AG04449 (cell line): ENCODE measurements around the gene RUNX1.

Source experiments
- CTCF ChIA-PET: fragments of 350-600 bp; formaldehyde crosslinking; extraction: SDS; loops from one replicate; lab custom pipeline; 2021; ENCODE audit warnings: antibody characterized with exemption; lab: Yijun Ruan, JAX
- POLR2A ChIA-PET: fragments of 400-600, 350-600 bp; formaldehyde crosslinking; extraction: SDS; loops from one replicate; lab custom pipeline; 2020; ENCODE audit warnings: antibody characterized with exemption, inconsistent platforms; lab: Yijun Ruan, JAX
- DNase-seq: peaks from one replicate; pipeline ENCODE4 v3.0.0-alpha.2; 2010; ENCODE audit warnings: low read depth, low spot score
- H3K4me3 ChIP-seq: 2 replicates; pipeline ENCODE4 v1.5.1; 2011; ENCODE audit warnings: low read depth, mild to moderate bottlenecking, control low read depth, low read length
- TF ChIP-seq, protein P1 (sequence below): IDR thresholded peaks from one replicate; pipeline ENCODE4 v1.5.1; 2011; ENCODE audit warnings: mild to moderate bottlenecking, moderate library complexity, low read length, control low read depth, inconsistent platforms; ENCODE audit not compliant: insufficient read depth; ENCODE audit errors: missing control alignments

Gene RUNX1

DNA sequence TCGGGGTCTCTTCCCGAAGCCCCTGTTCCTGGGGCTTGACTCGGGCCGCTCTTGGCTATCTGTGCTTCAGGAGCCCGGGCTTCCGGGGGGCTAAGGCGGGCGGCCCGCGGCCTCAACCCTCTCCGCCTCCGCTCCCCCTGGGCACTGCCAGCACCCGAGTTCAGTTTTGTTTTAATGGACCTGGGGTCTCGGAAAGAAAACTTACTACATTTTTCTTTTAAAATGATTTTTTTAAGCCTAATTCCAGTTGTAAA, 158.7 kb downstream of the RUNX1 start:
- ChIA-PET POLR2A (interaction anchor here (0.6 to 2.4 kb wide), 13 partner anchors 25 to 1047 kb away, joined by 3 to 12 read pairs (median 5); no protein-coding TSS in a partner anchor), CTCF (interaction anchor here (0.6 to 3.1 kb wide), 29 partner anchors 12 to 1554 kb away, joined by 3 to 21 read pairs (median 4); no protein-coding TSS in a partner anchor)
- peak overlapping the region; percentile 83 for H3K4me3 ChIP-seq
- DNase-seq = no peak
- TF ChIP-seq, protein P1, sequence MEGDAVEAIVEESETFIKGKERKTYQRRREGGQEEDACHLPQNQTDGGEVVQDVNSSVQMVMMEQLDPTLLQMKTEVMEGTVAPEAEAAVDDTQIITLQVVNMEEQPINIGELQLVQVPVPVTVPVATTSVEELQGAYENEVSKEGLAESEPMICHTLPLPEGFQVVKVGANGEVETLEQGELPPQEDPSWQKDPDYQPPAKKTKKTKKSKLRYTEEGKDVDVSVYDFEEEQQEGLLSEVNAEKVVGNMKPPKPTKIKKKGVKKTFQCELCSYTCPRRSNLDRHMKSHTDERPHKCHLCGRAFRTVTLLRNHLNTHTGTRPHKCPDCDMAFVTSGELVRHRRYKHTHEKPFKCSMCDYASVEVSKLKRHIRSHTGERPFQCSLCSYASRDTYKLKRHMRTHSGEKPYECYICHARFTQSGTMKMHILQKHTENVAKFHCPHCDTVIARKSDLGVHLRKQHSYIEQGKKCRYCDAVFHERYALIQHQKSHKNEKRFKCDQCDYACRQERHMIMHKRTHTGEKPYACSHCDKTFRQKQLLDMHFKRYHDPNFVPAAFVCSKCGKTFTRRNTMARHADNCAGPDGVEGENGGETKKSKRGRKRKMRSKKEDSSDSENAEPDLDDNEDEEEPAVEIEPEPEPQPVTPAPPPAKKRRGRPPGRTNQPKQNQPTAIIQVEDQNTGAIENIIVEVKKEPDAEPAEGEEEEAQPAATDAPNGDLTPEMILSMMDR = no peak

DNA sequence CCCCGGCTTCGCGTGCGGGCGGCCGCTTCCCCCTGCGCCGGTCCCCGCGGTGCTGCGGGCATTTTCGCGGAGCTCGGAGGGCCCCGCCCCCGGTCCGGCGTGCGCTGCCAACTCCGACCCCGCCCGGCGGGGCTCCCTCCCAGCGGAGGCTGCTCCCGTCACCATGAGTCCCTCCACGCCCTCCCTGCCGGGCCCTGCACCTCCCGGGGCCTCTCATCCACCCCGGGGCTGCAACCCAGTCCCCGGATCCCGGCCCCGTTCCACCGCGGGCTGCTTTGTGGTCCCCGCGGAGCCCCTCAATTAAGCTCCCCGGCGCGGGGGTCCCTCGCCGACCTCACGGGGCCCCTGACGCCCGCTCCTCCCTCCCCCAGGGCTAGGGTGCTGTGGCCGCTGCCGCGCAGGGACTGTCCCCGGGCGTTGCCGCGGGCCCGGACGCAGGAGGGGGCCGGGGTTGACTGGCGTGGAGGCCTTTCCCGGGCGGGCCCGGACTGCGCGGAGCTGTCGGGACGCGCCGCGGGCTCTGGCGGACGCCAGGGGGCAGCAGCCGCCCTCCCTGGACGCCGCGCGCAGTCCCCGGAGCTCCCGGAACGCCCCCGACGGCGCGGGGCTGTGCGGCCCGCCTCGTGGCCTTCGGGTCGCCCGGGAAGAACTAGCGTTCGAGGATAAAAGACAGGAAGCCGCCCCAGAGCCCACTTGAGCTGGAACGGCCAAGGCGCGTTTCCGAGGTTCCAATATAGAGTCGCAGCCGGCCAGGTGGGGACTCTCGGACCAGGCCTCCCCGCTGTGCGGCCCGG, 159.2 kb downstream of the RUNX1 start:
- ChIA-PET CTCF (interaction anchor here (0.6 to 3.1 kb wide), 36 partner anchors 13 to 1553 kb away, joined by 3 to 21 read pairs (median 4); no protein-coding TSS in a partner anchor), POLR2A (interaction anchor here (0.6 to 2.5 kb wide), 24 partner anchors 18 to 1048 kb away, joined by 3 to 13 read pairs (median 4); no protein-coding TSS in a partner anchor)
- DNase-seq = no peak
- TF ChIP-seq, protein P1 = peak; percentile 72
- H3K4me3 ChIP-seq = peak overlapping the region; percentile 83

DNA sequence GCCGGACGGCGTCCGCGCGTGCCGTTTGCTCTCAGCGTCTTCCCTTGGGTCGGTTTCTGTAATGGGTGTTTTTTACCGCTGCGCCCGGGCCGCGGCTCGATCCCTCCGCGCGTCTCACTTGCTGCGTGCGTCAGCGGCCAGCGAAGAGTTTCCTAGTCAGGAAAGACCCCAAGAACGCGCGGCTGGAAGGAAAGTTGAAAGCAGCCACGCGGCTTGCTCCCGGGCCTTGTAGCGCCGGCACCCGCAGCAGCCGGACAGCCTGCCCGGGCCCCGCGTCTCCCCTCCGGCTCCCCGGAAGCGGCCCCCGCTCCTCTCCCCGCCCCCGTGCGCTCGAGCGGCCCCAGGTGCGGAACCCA, 159.8 kb downstream of the RUNX1 start:
- POLR2A ChIA-PET = interaction anchor here (0.6 to 2.5 kb wide), 20 partner anchors 19 to 950 kb away, joined by 3 to 13 read pairs (median 4); no protein-coding TSS in a partner anchor
- H3K4me3 ChIP-seq = peak overlapping the region; percentile 83
- DNase-seq = no peak
- CTCF ChIA-PET = interaction anchor here (0.8 to 3.1 kb wide), 29 partner anchors 13 to 1140 kb away, joined by 3 to 21 read pairs (median 4); no protein-coding TSS in a partner anchor
- TF ChIP-seq, protein P1 = no peak

DNA sequence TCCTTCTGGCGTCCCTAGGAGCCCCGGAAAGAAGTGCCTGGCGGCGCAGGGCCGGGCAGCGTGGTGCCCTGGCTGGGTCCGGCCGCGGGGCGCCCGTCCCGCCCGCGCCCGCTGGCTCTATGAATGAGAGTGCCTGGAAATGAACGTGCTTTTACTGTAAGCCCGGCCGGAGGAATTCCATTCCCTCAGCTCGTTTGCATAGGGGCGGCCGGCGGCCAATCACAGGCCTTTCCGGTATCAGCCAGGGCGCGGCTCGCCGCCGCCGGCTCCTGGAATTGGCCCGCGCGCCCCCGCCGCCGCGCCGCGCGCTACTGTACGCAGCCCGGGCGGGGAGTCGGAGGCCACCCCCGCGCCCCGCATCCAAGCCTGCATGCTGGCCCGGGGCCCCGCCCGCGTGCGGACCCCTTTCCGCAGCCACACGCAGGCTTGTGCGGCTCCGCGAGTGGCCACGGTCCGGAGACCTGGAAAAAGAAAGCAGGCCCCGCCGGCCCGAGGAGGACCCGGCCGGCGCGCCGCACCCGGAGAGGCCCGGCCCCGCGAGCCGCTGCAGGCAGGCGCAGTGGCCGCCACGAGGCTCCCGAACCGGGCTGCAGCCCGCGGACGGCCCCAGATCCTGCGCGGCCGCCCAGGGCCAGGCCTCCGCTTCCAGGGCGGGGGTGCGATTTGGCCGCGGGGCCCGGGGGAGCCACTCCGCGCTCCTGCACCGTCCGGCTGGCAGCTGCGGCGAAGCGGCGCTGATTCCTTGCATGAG, 160.4 kb downstream of the RUNX1 start:
- DNase-seq = peak; percentile 82
- TF ChIP-seq, protein P1 = no peak
- peak overlapping the region; percentile 83 for H3K4me3 ChIP-seq
- POLR2A ChIA-PET = interaction anchor here (0.6 to 2.5 kb wide), 40 partner anchors 11 to 1180 kb away, joined by 3 to 14 read pairs (median 4); no protein-coding TSS in a partner anchor
- CTCF ChIA-PET = interaction anchor here (1.0 to 3.1 kb wide), 15 partner anchors 9 to 1141 kb away, joined by 3 to 22 read pairs (median 4); no protein-coding TSS in a partner anchor

DNA sequence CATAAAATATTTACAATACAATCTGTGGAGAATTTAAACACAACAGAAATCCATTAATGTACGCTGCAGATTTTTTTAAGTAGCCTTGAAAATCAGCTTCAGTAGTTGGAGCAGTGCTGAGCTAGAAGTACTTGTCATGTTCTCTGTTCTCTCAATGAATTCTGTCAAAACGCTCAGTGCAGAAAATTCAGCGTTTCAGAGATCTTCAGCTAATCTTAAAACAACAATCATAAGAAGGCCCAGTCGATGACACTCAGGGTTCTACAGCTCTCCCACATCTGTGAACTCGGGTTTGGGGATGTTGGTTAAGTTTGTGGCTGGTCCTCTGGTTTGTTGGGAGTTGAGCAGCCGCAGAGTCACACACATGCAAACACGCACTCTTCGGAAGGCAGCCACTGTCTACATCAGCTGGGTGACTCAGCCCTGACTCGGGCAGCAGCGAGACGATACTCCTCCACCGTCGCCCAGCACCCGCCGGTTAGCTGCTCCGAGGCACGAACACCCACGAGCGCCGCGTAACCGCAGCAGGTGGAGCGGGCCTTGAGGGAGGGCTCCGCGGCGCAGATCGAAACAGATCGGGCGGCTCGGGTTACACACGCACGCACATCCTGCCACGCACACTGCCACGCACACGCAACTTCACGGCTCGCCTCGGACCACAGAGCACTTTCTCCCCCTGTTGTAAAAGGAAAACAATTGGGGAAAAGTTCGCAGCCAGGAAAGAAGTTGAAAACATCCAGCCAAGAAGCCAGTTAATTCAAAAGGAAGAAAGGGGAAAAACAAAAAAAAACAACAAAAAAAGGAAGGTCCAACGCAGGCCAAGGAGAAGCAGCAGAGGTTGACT, 161.2 kb downstream of the RUNX1 start:
- peak overlapping the region; percentile 83 for H3K4me3 ChIP-seq
- ChIA-PET CTCF (interaction anchor here (0.9 to 2.7 kb wide), 8 partner anchors 8 to 1046 kb away, joined by 3 to 22 read pairs (median 4); no protein-coding TSS in a partner anchor), POLR2A (interaction anchor here (0.6 to 2.6 kb wide), 41 partner anchors 11 to 1052 kb away, joined by 3 to 14 read pairs (median 4); no protein-coding TSS in a partner anchor)
- peak; percentile 92 for DNase-seq
- TF ChIP-seq, protein P1 = no peak
